ENCODE data around the gene ADRA1B.

ADRA1B gene

GRCh38 chr5:159907689-159908590 is 8.3 kb upstream of the ADRA1B start:
- H3K27me3 ChIP-seq (ENCODE audit: insufficient read depth, insufficient read length) = no peaks in the 10 kb centered on the region
- H3K9me3 ChIP-seq (ENCODE audit: insufficient read depth, low read length) = no peaks in the 10 kb centered on the region
- no peaks in the 10 kb centered on the region for H3K4me1 ChIP-seq (ENCODE audit: insufficient read depth, insufficient read length)
- no peaks in the 10 kb centered on the region for H3K36me3 ChIP-seq (ENCODE audit: insufficient read depth, insufficient read length, low read length)
- no peak overlapping the region for H3K4me3 ChIP-seq (ENCODE audit: insufficient read length, low read depth)
- TF ChIP-seq SUZ12 (IDR thresholded peaks at IDR 0.05; ENCODE audit: extremely low read depth, insufficient read depth, insufficient read length) (no peak), YY1 (IDR thresholded peaks at IDR 0.05; ENCODE audit: insufficient read depth, insufficient read length) (no peak), ZNF274 (IDR thresholded peaks at IDR 0.05; ENCODE audit: low read depth, low read length) (no peak)
- no peak overlapping the region for H3K9ac ChIP-seq (ENCODE audit: insufficient read length, low read depth)
- DNase-seq (ENCODE audit: low read depth, low spot score) = no peak

GRCh38 chr5:159908591-159908940 is 7.7 kb upstream of the ADRA1B start:
- DNase-seq (ENCODE audit: low read depth, low spot score) = no peak
- Histone ChIP-seq H3K9ac (ENCODE audit: insufficient read length, low read depth) (no peak overlapping the region), H3K36me3 (ENCODE audit: insufficient read depth, insufficient read length, low read length) (no peaks in the 10 kb centered on the region), H3K27me3 (ENCODE audit: insufficient read depth, insufficient read length) (no peaks in the 10 kb centered on the region), H3K4me1 (ENCODE audit: insufficient read depth, insufficient read length) (no peaks in the 10 kb centered on the region), H3K4me3 (ENCODE audit: insufficient read length, low read depth) (no peak overlapping the region), H3K9me3 (ENCODE audit: insufficient read depth, low read length) (no peaks in the 10 kb centered on the region)
- TF ChIP-seq YY1 (IDR thresholded peaks at IDR 0.05; ENCODE audit: insufficient read depth, insufficient read length) (no peak), ZNF274 (IDR thresholded peaks at IDR 0.05; ENCODE audit: low read depth, low read length) (no peak)

- no peak for DNase-seq (ENCODE audit: low read depth, low spot score)
- Histone ChIP-seq H3K9me3 (ENCODE audit: insufficient read depth, low read length) (no peaks in the 10 kb centered on the region), H3K27me3 (ENCODE audit: insufficient read depth, insufficient read length) (peaks cover 4% of the 10 kb centered on the region), H3K9ac (ENCODE audit: insufficient read length, low read depth) (no peak overlapping the region), H3K36me3 (ENCODE audit: insufficient read depth, insufficient read length, low read length) (no peaks in the 10 kb centered on the region), H3K4me1 (ENCODE audit: insufficient read depth, insufficient read length) (no peaks in the 10 kb centered on the region), H3K4me3 (ENCODE audit: insufficient read length, low read depth) (no peak overlapping the region)
- TF ChIP-seq SUZ12 (IDR thresholded peaks at IDR 0.05; ENCODE audit: extremely low read depth, insufficient read depth, insufficient read length) = no peak
- TF ChIP-seq YY1 (IDR thresholded peaks at IDR 0.05; ENCODE audit: insufficient read depth, insufficient read length) = no peak
- TF ChIP-seq ZNF274 (IDR thresholded peaks at IDR 0.05; ENCODE audit: low read depth, low read length) = no peak
Observed at GRCh38 chr5:159909126-159909525, 7.2 kb upstream of the ADRA1B start.

DNA sequence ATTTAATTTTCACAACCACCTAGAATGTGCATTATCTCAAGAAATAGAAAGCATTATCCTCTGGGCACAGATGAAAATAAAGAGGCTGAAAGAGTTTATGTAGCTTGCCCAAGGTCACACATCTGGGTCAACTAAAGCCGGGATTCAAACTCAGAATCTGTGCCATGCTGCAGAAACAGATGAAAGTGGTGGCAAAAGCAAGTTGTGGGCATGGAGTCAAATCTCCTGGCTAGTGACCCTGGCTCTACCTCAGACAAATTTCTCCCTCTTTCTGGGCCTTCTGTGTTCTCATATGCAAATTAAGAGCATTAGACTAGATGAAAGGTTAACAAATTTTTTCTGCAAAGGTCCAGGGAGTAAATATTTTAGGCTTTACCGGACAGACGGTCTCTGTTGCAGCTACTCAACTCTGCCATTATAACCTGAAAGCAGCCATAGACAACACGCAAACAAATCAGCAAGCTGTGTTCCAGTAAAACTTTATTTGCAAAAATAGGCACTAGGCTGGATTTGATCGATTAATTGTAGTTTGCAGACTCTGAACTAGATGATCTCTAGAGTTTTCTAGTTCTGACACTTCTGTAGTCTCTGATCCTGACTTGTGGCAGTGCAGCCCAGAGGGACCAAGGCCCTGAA is 6.0 kb upstream of the ADRA1B start:
- no peak overlapping the region for H3K9ac ChIP-seq (ENCODE audit: insufficient read length, low read depth)
- peaks cover 15% of the 10 kb centered on the region for H3K27me3 ChIP-seq (ENCODE audit: insufficient read depth, insufficient read length)
- no peak overlapping the region for H3K4me3 ChIP-seq (ENCODE audit: insufficient read length, low read depth)

DNA sequence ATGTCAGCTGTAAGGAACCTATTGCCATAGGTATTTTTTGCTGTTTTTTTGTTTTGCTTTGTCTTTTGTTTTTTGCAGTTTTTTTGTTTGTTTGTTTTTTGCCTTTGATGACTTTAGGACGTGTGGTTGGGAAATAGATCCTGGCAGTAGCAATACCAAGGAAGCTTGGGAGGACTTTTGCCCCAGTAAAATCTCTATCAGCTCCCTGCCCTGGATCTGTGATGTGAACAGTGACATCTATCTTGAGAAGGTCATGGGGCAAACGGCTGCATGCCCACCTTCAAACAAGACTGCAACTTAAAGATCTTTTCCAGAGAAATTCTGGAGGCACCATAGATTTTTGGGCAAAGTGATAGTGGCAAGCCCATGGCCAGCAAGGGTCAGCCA is 5.4 kb upstream of the ADRA1B start:
- no peak for DNase-seq (ENCODE audit: low read depth, low spot score)
- Histone ChIP-seq H3K4me3 (ENCODE audit: insufficient read length, low read depth) (no peak overlapping the region), H3K27me3 (ENCODE audit: insufficient read depth, insufficient read length) (peaks cover 20% of the 10 kb centered on the region), H3K36me3 (ENCODE audit: insufficient read depth, insufficient read length, low read length) (no peaks in the 10 kb centered on the region), H3K9ac (ENCODE audit: insufficient read length, low read depth) (no peak overlapping the region), H3K9me3 (ENCODE audit: insufficient read depth, low read length) (no peaks in the 10 kb centered on the region), H3K4me1 (ENCODE audit: insufficient read depth, insufficient read length) (no peaks in the 10 kb centered on the region)
- TF ChIP-seq YY1 (IDR thresholded peaks at IDR 0.05; ENCODE audit: insufficient read depth, insufficient read length) = no peak
- TF ChIP-seq ZNF274 (IDR thresholded peaks at IDR 0.05; ENCODE audit: low read depth, low read length) = no peak
- TF ChIP-seq SUZ12 (IDR thresholded peaks at IDR 0.05; ENCODE audit: extremely low read depth, insufficient read depth, insufficient read length) = no peak

More for the DNA sequence above, 6.0 kb upstream of the ADRA1B start:
- H3K4me1 ChIP-seq (ENCODE audit: insufficient read depth, insufficient read length) = no peaks in the 10 kb centered on the region
- TF ChIP-seq ZNF274 (IDR thresholded peaks at IDR 0.05; ENCODE audit: low read depth, low read length) (no peak), SUZ12 (IDR thresholded peaks at IDR 0.05; ENCODE audit: extremely low read depth, insufficient read depth, insufficient read length) (no peak), YY1 (IDR thresholded peaks at IDR 0.05; ENCODE audit: insufficient read depth, insufficient read length) (no peak)
- no peaks in the 10 kb centered on the region for H3K9me3 ChIP-seq (ENCODE audit: insufficient read depth, low read length)
- DNase-seq (ENCODE audit: low read depth, low spot score) = no peak
- no peaks in the 10 kb centered on the region for H3K36me3 ChIP-seq (ENCODE audit: insufficient read depth, insufficient read length, low read length)

- no peaks in the 10 kb centered on the region for H3K36me3 ChIP-seq (ENCODE audit: insufficient read depth, insufficient read length, low read length)
- no peak overlapping the region for H3K4me3 ChIP-seq (ENCODE audit: insufficient read length, low read depth)
- no peak for TF ChIP-seq YY1 (IDR thresholded peaks at IDR 0.05; ENCODE audit: insufficient read depth, insufficient read length)
- TF ChIP-seq SUZ12 (IDR thresholded peaks at IDR 0.05; ENCODE audit: extremely low read depth, insufficient read depth, insufficient read length) = no peak
- no peak for TF ChIP-seq ZNF274 (IDR thresholded peaks at IDR 0.05; ENCODE audit: low read depth, low read length)
- H3K9ac ChIP-seq (ENCODE audit: insufficient read length, low read depth) = no peak overlapping the region
- peaks cover 20% of the 10 kb centered on the region for H3K27me3 ChIP-seq (ENCODE audit: insufficient read depth, insufficient read length)
- no peaks in the 10 kb centered on the region for H3K4me1 ChIP-seq (ENCODE audit: insufficient read depth, insufficient read length)
- H3K9me3 ChIP-seq (ENCODE audit: insufficient read depth, low read length) = no peaks in the 10 kb centered on the region
- DNase-seq (ENCODE audit: low read depth, low spot score) = no peak
Observed at GRCh38 chr5:159911349-159911748, 4.9 kb upstream of the ADRA1B start.

- no peaks in the 10 kb centered on the region for H3K4me1 ChIP-seq (ENCODE audit: insufficient read depth, insufficient read length)
- no peak overlapping the region for H3K4me3 ChIP-seq (ENCODE audit: insufficient read length, low read depth)
- no peak for DNase-seq (ENCODE audit: low read depth, low spot score)
- TF ChIP-seq ZNF274 (IDR thresholded peaks at IDR 0.05; ENCODE audit: low read depth, low read length) (no peak), SUZ12 (IDR thresholded peaks at IDR 0.05; ENCODE audit: extremely low read depth, insufficient read depth, insufficient read length) (no peak), YY1 (IDR thresholded peaks at IDR 0.05; ENCODE audit: insufficient read depth, insufficient read length) (no peak)
- H3K27me3 ChIP-seq (ENCODE audit: insufficient read depth, insufficient read length) = peaks cover 28% of the 10 kb centered on the region
- H3K36me3 ChIP-seq (ENCODE audit: insufficient read depth, insufficient read length, low read length) = no peaks in the 10 kb centered on the region
- no peak overlapping the region for H3K9ac ChIP-seq (ENCODE audit: insufficient read length, low read depth)
- H3K9me3 ChIP-seq (ENCODE audit: insufficient read depth, low read length) = 0 out of 2 replicates have a peak, but pooled peaks cover 2% of the 10 kb centered on the region
Observed at GRCh38 chr5:159912033-159912800, 4.1 kb upstream of the ADRA1B start.
